DMS114 treated with DMSO at 0.1 percent for 48 hours (cell line): Measurements from ENCODE around the gene DPCD.

ENCODE experiments used
- DNase-seq: peaks from one replicate; lab custom pipeline; 2025; ENCODE audit not compliant: unreplicated experiment; lab: John Stamatoyannopoulos, UW

The DPCD gene

DNA sequence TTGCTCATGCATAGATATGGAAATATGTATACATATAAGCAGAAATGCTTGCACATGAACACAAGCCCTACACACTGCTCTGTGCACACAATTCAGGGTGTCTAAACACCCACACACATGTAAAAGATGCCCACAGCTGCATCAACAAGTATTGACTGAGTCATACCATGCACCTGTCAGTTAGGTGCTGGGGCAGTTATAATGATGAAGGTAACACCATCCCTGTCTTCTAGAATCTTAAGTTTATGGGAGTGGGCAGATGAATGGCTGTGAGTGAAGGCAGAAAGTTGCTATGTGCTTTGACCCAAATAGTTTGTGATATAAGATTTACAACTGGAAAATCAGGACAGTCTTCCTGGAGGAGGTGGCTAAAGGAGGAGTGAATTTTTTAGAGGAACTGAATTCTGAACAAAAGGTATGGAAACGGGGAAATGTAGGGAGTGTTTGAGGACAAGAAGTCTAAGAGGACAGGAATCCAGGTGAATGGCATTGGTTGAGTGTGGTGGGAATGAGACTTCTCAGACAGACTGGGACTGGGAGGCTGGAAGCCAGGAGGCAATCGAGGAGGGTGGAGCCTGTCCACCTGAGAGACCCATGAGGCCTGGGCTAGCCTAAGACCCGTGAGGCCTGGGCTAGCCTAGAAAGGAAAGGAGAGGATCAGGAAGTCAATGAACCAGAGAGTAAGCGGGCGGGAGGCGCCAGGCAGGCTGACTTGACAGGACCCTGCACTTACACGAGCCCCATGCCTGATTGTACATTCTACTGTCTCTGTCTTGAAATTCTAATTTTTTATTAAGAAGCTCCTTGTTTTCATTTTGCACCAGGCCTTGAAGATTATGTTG, 20.7 kb upstream of the DPCD start:
- no peak for DNase-seq

DNA sequence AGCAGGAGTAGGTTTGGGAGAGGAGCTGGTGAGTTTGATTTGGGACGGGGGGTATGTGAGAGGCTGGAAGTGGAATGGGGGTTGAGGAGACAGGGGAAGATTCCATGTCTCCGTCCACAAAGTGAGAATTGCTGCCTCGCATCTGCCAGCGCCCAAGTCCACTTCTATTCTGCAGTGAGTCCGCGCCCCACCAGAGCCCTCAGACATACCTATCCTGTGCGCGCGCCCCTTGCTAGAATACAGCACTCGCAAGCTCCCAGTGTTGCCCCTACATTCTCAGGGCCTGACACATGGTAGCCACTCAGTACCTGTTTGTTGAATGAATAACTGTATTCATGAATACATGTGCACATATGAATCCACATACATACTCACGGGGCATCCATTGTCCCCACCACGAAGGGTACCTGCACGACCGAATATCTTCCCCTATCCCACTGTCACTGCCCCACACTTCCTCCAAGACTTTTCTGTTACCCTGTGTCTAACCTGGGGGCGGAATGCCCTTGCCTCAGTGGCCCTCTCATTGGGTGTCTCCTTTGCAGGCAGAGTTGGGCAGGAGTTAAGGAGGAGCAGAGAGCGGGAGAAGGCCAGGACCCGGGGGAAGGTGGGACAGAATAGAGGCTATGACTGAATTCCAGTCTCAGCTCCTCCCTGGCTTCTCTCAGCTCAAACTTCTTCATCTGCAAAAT, 19.9 kb upstream of the DPCD start:
- DNase-seq: no peak

DNA sequence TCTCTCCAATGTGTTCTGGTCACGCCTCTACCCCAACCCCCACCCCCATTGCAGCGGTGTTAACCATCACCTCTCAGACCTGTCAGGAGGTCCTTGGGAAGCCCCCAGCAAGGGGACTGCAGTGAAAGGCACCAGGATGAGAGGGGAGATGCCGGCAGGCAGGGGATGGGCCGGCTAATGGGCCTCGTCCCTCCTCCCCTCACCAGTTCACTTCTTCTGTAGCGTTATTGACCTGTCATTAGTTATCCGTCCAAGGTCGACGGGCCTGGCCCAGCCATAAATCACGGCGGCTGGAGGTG, 18.8 kb upstream of the DPCD start:
- DNase-seq: no peak

DNA sequence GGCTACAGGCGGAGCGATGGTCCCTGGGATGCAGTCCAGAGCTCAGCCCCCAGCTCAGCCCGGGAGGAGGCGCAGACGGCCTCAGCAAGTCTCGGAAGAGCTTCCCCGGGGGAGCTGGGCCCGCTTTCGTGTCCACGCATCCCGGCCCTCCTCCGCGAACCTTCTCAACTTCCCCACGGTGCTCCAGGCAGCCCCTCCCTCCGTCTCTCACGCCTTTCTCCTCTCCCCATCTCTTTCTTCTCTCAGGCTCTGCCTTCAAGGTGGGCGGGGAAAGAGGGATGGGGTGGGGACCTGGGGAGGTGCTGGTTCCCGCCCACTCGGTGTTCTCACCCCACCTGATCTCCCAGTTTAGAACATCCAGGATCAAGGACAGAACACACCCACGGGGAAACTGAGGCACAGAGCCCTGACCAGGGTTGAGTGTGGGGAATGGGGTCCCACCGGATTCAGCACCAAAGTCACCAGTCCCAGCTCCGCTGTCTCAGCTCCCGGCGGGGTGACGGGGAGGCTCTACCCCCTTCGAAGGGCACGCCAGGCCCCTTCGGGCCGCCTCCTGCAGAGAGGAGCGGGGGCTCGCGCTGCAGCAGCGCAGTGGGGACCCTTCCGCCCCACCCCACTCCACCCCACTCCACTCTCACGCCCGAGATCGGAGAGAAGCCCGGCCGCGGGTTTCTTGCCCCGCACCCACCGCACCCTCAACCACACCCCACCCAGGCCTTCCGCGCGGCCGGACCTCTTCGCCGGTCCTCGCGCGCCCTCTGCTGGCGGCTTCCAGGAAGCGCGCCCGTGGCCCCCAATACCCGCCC, 18.3 kb upstream of the DPCD start:
- DNase-seq: peak; percentile 58

DNA sequence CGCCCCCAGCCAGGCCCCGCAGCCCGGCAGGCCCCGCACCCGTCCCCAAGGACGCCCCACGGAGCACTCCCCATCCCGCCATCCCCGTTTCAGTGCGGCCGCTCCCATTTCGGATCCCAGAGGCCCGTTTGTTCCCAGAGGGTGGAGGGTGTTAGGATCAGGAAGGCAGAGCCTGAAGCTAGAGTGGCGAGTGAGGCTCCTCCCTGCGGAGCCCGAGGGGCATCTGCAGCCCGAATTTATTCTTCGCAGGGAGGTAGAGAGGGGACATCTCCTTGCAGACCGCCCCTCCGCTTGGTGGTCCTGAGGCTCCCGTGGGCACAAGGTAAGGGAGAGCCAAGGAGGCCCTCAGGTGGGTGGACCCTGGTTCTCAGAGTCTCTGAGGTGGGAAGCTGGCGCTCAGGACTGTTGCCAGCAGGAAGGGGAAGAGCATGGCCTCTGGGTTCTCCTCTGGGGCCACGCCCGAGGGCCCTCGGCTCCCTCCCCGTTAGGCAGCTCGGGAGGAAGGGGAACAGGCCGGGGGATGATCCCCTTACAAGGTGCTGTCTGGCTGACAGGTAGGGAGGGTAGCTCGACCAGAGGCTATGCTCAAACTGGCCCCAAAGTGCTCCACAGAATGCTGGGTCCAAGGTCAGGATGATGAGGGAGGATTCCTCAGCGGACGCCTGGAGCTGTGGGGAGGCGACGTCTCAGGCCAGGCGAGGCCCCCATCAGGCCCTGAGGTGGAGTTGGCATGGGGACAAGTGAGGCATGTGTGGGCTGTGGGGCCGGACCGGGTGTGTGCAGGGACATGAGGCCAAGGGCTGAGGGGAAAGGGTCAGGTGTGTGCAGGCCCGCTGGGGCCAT, 17.5 kb upstream of the DPCD start:
- DNase-seq: peak; percentile 44

GRCh38 chr10:101571271-101571925, 16.7 kb upstream of the DPCD start:
- no peak for DNase-seq

DNA sequence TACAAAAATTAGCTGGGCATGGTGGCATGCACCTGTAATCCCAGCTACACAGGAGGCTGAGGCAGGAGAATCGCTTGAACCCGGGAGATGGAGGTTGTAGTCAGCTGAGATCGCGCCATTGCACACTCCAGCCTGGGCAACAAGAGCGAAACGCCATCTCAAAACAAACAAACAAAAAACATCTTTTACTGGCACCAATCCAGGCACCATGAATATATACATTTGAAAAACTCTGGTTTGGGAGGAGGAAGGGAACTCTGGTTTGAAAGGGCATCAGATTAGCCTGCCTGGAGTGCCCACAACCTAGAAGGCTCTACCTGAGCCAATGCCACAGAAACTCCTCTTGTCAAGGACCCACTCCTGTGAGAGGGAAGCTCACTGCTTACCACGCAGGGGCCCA, 16.0 kb upstream of the DPCD start:
- no peak for DNase-seq

DNA sequence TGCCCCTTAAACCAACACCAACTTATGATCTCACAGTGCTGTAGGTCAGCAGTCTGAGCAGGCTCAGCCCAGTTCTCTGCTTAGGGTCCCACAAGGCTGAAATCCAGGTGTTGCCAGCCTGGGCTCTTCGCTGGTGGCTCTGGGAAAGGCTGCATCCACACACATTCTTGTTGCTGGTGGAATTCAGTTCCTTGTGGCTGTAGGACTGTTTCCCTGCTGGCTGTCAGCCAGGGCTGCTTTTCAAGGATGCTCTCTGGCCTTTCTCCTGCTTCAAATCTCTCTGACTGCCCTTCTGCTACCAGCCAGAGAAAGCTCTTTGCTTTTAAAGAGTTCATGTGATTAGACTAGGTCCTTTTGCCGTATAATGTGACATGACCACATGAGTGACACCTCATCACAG, 15.3 kb upstream of the DPCD start:
- DNase-seq: no peak

- DNase-seq: no peak
Observed at GRCh38 chr10:101573885-101574753, 14.0 kb upstream of the DPCD start.

- no peak for DNase-seq
Observed at GRCh38 chr10:101575091-101575490, 13.0 kb upstream of the DPCD start.

GRCh38 chr10:101575580-101576210, 12.4 kb upstream of the DPCD start:
- no peak for DNase-seq

- DNase-seq: no peak
Observed at GRCh38 chr10:101576211-101576863, 11.8 kb upstream of the DPCD start.

DNA sequence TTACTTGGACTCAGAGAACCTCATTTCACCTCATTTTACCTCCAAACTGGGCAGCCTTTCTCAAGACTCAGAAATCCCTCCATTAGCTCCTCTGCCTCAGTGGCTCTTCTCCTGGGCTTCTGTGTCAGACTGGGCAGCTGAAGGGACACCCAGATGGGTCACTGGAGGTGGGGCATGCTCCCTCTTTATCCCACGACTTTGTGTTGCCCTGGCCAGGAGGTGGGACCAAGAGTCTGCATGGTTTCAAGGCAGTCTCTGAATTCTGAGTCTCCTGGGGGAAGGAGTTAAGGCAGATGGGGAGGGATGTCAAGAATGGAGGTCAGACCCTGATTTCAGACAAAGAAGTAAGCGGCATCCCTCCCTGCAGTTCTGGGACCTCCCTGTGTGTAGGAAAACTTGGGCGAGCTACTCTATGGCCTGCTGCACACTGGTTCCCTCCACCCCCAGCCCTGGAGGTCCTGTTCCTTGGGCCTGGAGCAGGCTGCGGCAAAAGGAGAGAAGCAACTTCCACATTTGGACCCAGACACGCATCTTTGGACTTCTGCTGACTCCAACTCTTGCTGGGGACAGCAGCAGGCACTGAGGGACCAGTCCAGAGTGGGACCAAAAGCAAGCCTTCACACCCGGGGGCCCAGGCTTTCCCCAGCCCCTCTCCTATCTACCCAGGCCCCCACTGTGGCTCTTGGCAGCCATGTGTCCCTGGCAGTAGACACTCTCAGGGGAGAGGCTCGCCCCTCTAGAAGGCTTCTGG, 10.8 kb upstream of the DPCD start:
- DNase-seq: no peak

DNA sequence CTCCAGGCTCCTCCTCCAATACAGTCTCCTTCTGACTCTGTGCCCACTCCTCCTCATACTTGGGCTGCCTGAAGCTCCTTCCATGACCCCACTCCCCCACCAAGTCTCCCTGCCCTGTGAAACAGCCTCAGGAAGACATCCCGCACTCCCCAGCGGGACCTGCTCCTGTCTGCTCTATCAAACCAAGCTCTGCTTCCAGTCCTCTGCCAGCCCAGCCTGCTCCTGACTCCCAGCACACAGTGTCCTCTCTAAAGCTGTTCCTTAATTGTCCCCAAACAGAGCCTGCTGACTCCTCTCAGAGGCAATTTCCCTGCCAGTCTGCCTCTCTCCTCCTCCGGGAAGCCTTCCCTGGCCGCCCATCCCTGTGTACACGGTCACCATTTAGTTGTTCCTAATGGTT, 9.9 kb upstream of the DPCD start:
- no peak for DNase-seq

GRCh38 chr10:101578803-101579515, 9.2 kb upstream of the DPCD start:
- DNase-seq: no peak

DNA sequence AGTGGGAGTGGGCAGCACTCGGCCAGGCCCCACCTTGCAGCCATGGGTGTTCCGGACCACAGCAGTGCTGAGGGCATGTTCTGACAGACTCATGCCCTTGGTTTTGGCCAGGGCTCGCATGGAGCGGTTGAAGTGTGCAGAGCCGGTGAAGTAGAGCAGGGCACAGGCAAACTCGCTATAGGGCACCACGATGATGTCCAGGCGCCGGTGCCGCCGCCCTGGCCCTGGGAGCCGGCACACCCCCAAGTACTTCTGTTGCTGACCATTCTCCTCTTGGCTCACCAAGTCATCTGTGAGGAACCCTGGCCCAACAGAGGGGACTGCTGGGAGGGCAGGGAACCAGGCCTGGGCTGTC, 8.6 kb upstream of the DPCD start:
- no peak for DNase-seq
